GM21786 (cell line): ENCODE results near the gene SLC39A2.
"Not testable (repeated sequence)": the region's sequence is repeated elsewhere in the genome, so short reads cannot be mapped to it uniquely, and the experiment has no call there.

Experiments
- ATAC-seq: cut with Tn5 transposase; IDR thresholded peaks from one replicate; pipeline ENCODE4 v1.9.1; 2021; ENCODE audit not compliant: unreplicated experiment

SLC39A2 gene

GRCh38 chr14:20998674-20999366 lies at the start of gene SLC39A2:
TSS of gene SLC39A2 (plus strand) at chr14:20999293. CDS start at chr14:20999447, 154 bp downstream.
- no peak for ATAC-seq

DNA sequence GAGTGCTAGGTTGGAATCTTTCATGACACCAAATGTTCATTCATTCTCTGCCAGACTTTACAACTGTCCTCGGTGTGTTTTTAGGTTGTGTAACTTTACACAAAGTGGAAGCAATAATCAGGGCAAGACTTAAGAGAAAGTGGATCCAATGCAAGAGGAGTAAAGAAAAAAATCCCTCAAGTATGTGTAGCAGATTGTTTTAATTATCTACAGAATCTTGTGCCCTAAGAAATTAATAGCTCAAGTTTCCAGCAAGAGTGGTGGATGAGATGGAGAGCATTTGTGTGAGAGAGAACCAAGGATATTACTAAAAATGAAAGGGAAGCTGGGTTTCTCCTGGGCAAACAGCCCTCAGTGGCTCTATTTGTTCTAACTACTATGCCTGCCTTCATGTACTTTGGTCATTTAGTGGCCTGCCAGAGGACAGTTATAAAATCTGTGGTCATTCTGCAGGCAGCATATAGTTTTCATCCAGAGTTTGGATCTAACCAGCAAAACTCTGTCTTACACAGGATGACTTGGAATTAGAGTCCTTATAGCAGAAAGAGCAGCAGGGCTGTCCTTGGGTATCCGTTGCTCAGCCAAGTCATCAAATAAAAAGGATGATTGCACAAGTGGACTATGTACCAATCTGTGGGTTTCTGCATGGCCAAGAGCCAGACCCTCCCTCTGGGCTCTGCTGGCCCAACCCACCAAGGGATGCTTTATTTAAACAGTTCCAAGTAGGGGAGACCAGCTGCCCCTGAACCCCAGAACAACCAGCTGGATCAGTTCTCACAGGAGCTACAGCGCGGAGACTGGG lies 44.2 kb upstream of the SLC39A2 start, which contains the start of gene RNASE2:
RNASE2 (plus strand) TSS at position 752 of the 802 bp plus-strand sequence. CDS start 285 bp downstream, outside the sequence.
- ATAC-seq, result not testable (repeated sequence)

DNA sequence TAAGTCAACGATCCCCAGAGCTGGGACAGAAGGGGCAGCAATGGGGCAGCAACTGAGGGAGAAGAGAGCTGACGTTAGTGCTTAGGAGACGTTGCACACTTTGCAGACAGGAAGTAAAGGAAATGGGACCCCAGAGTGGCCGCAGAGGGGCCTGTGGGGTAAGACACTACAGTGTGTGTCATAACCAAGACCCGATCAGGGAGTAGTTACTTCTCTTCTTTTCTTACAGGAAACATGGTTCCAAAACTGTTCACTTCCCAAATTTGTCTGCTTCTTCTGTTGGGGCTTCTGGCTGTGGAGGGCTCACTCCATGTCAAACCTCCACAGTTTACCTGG lies 43.6 kb upstream of the SLC39A2 start:
- ATAC-seq, result not testable (repeated sequence)

DNA sequence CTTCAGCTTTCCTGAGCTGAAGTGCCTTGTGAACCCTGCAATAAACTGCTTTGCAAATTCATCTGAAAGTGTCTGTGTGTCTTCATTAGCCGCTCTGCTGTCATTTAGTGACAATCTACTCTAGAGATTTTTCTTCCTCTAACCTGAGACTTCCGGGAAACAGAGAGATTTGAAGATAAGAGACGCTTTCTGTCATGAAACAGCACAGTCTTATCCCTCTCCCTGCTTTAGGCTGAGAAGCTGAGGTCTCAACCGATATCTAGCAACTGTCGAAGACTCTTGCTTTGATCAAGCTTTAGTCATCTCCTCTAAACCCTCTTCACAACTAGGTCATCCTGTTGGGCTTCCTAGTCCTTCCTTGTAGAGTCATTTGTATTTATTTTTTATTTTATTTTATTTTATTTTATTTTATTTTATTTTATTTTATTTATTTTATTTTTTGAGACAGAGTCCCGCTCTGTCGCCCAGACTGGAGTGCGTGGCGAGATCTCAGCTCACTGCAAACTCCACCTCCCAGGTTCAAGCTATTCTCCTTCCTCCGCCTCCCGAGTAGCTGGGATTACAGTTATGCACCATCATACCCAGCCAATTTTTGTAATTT lies 42.6 kb upstream of the SLC39A2 start:
- no peak for ATAC-seq

GRCh38 chr14:20958946-20959345 lies 40.1 kb upstream of the SLC39A2 start:
- not testable (repeated sequence) for ATAC-seq

GRCh38 chr14:20969336-20969735 lies 29.8 kb upstream of the SLC39A2 start:
- no peak for ATAC-seq

- no peak for ATAC-seq
Measured at GRCh38 chr14:20970647-20970982, 28.5 kb upstream of the SLC39A2 start.

DNA sequence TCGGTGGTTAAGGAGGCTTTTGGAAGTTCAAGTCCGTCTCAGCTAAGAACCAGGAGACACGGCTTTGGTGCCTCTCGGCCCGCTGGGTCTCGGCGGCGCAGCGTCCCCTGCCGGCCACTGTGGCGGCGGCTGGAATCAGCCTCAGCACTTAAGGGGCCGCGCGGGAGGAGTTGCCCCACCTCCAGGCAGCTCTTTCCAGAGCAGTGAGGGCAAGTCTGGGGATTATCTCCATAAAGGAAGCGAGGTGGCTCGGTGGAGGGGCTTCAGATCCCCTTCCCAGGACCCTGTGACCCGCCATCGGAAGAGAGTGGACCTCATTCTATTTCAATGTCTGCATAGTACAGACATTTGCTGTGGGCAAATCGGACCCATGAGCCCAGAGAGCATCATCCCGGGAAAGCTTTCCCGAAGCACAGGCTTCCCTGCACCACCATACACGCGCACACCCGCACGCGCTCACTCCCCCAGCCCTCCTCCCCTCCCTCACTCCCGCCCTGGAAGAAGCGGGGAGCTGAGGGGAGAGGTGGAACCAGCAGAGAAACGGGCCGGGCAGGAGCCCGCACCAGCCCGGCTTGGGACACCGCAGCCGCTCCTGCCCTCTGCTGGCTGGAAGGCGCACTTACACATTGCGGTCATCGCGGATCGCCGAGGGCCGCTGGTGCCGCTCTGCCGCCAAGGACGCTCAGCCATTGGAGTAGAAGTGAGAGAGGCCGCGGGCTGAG lies 27.9 kb upstream of the SLC39A2 start:
- ATAC-seq, result peak; percentile 87

DNA sequence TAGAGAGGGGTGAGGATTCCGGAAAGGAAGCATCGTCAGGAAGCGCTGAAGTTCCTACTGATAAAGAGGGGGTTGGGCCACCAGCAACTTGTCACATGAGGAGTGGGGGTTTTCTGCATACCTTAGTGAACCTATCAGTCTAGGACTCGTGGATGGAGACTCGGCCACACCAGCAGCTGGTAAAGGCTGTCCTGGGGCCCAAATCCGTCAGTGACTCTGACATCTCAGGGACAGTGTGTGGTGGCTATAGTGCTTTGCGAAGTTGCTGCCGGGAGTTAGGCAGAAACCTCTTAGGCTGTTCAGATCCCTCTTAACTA lies 27.4 kb upstream of the SLC39A2 start:
- peak; percentile 20 for ATAC-seq

GRCh38 chr14:20973501-20973900 lies 25.6 kb upstream of the SLC39A2 start:
- no peak for ATAC-seq

- ATAC-seq, result no peak
Measured at GRCh38 chr14:20976291-20976690, 22.8 kb upstream of the SLC39A2 start.

GRCh38 chr14:20978687-20979086 lies 20.4 kb upstream of the SLC39A2 start:
- ATAC-seq, result no peak

GRCh38 chr14:20980906-20981305 lies 18.2 kb upstream of the SLC39A2 start:
- no peak for ATAC-seq

GRCh38 chr14:20982646-20983369 lies 16.3 kb upstream of the SLC39A2 start:
- ATAC-seq, result no peak

GRCh38 chr14:20985650-20986049 lies 13.4 kb upstream of the SLC39A2 start:
- not testable (repeated sequence) for ATAC-seq

GRCh38 chr14:20986811-20987210 lies 12.3 kb upstream of the SLC39A2 start:
- ATAC-seq, result no peak

- no peak for ATAC-seq
Measured at GRCh38 chr14:20988717-20989470, 10.2 kb upstream of the SLC39A2 start.

GRCh38 chr14:20989471-20989786 lies 9.7 kb upstream of the SLC39A2 start:
- ATAC-seq, result no peak

DNA sequence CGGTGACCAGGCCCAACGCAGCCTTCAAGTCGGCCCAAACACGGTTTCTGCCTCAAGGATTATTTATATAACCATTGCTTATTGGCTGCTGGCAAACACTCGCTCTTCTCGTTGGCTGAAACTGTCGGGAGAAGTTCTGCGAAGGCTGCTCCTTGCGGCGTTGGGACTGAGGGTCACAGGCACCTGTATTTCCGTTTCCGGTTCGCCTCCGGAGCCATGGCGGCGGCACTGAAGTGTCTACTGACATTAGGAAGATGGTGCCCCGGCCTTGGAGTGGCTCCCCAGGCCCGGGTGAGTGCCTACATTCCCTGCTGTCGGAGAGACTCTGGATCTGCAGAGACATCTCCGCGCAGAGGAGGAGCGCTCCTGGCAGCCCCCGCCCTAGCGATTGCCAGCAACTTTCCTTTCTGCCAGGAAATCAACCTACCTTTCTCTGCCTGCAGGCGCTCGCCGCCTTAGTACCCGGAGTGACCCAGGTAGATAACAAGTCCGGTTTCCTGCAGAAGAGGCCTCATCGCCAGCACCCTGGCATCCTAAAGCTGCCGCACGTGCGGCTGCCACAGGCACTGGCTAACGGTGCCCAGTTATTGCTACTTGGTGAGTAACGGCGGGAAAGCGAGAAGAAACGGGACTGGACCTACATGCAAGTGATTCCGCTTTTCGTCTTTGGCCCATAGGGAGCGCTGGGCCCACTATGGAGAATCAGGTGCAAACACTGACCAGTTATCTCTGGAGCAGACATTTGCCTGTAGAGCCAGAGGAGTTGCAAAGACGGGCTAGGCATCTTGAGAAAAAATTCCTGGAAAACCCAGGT lies 9.1 kb upstream of the SLC39A2 start, which contains the start of gene METTL17:
METTL17 (plus strand) TSS at position 194 of the 814 bp plus-strand sequence; CDS start at position 217, 23 bp downstream.
- peak; percentile 97 for ATAC-seq
